CD1c-positive myeloid dendritic cell (primary cell): ENCODE measurements around the gene PEX11B.
"Not testable (repeated sequence)": the region's sequence is repeated elsewhere in the genome, so short reads cannot be mapped to it uniquely, and the experiment has no call there.

Experiments
- DNase-seq: peaks from one replicate; pipeline ENCODE4 v3.0.0-alpha.2; 2016; ENCODE audit errors: extremely low spot score

Gene PEX11B

GRCh38 chr1:145952903-145953302 lies 34.4 kb upstream of the PEX11B start:
- no peak for DNase-seq

- no peak for DNase-seq
These were observed 33.0 kb upstream of the PEX11B start for GRCh38 chr1:145951526-145951925.

- DNase-seq = no peak
These were observed 30.7 kb upstream of the PEX11B start for GRCh38 chr1:145949219-145949618.

- no peak for DNase-seq
These were observed 29.0 kb upstream of the PEX11B start for GRCh38 chr1:145947551-145947950.

GRCh38 chr1:145946477-145946986 lies 28.0 kb upstream of the PEX11B start:
- no peak for DNase-seq

- no peak for DNase-seq
These were observed 26.0 kb upstream of the PEX11B start for GRCh38 chr1:145944532-145944931.

- DNase-seq = no peak
These were observed 24.4 kb upstream of the PEX11B start for GRCh38 chr1:145942871-145943270.

GRCh38 chr1:145942405-145942804 lies 23.9 kb upstream of the PEX11B start:
- DNase-seq = no peak

GRCh38 chr1:145937436-145937835 lies 18.9 kb upstream of the PEX11B start:
- DNase-seq = no peak

GRCh38 chr1:145936247-145936646 lies 17.7 kb upstream of the PEX11B start:
- DNase-seq = no peak

- DNase-seq = no peak
These were observed 17.2 kb upstream of the PEX11B start for GRCh38 chr1:145935708-145936107.

GRCh38 chr1:145932522-145933009 lies 14.0 kb upstream of the PEX11B start:
- DNase-seq = peak; percentile 20

GRCh38 chr1:145927916-145928643 lies 9.6 kb upstream of the PEX11B start:
- DNase-seq = no peak

- peak; percentile 99 for DNase-seq
These were observed 8.8 kb upstream of the PEX11B start, which contains the start of gene RBM8A for GRCh38 chr1:145927063-145927886. RBM8A (minus strand) TSS chr1:145927484; CDS start chr1:145927426, 58 bp downstream.

GRCh38 chr1:145926686-145927062 lies 8.2 kb upstream of the PEX11B start:
- DNase-seq = no peak

- DNase-seq = no peak
These were observed 3.7 kb upstream of the PEX11B start for GRCh38 chr1:145922266-145922665.

- not testable (repeated sequence) for DNase-seq
These were observed 1.8 kb upstream of the PEX11B start for GRCh38 chr1:145920297-145920696.

GRCh38 chr1:145918992-145919939 lies 749 bp upstream of the PEX11B start:
- peak; percentile 57 for DNase-seq

- DNase-seq = no peak
These were observed 922 bp downstream of the PEX11B start for GRCh38 chr1:145917595-145917994.

- no peak for DNase-seq
These were observed 1.8 kb downstream of the PEX11B start for GRCh38 chr1:145916745-145917144.

- DNase-seq = no peak
These were observed 6.3 kb downstream of the PEX11B start for GRCh38 chr1:145912128-145912641.
